ACC112 (cell line): ENCODE measurements around the gene MINK1.
"Not testable (repeated sequence)": the region's sequence is repeated elsewhere in the genome, so short reads cannot be mapped to it uniquely, and the experiment has no call there.

Experiments
- H2AFZ ChIP-seq: fragments of 200-600 bp; sonication (generic); one replicate; pipeline ENCODE4 v1.6.0; 2017; ENCODE audit warnings: antibody characterized with exemption, low read length; ENCODE audit not compliant: unreplicated experiment
- H3K27ac ChIP-seq: fragments of 200-600 bp; sonication (generic); 2 replicates; pipeline ENCODE4 v1.5.1; 2014; ENCODE audit warnings: low read depth, mild to moderate bottlenecking, antibody characterized with exemption, low read length, moderate library complexity
- H3K27me3 ChIP-seq: fragments of 200-600 bp; sonication (generic); 2 replicates; pipeline ENCODE4 v1.6.1; 2014; ENCODE audit warnings: mild to moderate bottlenecking, antibody characterized with exemption, low read length, moderate library complexity, mixed read lengths; ENCODE audit not compliant: insufficient read depth
- H3K36me3 ChIP-seq: fragments of 200-600 bp; sonication (generic); 2 replicates; pipeline ENCODE4 v1.6.1; 2016; ENCODE audit warnings: mild to moderate bottlenecking, antibody characterized with exemption, low read length, moderate library complexity, mixed read lengths; ENCODE audit not compliant: insufficient read depth
- H3K4me1 ChIP-seq: fragments of 200-600 bp; sonication (generic); one replicate; pipeline ENCODE4 v1.6.1; 2016; ENCODE audit warnings: low read length, mixed read lengths; ENCODE audit not compliant: insufficient read depth, unreplicated experiment, control insufficient read depth
- H3K4me3 ChIP-seq: fragments of 200-600 bp; sonication (generic); 2 replicates; pipeline ENCODE4 v1.5.1; 2014; ENCODE audit warnings: mild to moderate bottlenecking, low read depth, low read length
- H3K79me2 ChIP-seq: fragments of 200-600 bp; sonication (generic); one replicate; pipeline ENCODE4 v1.6.0; 2016; ENCODE audit warnings: low read length; ENCODE audit not compliant: control insufficient read depth, unreplicated experiment, insufficient read depth

MINK1 gene

GRCh38 chr17:4899341-4900230 lies 66.4 kb downstream of the MINK1 start, which contains the start of gene C17orf107:
TSS of gene C17orf107 (plus strand) at chr17:4899536. CDS start at chr17:4899763, 227 bp downstream.
- Histone ChIP-seq H2AFZ (no peak within 1 kb of the TSS), H3K27me3 (no peaks in the 10 kb centered on the region), H3K36me3 (peaks cover 5% of the 10 kb centered on the region; the same call in 1 of the 2 replicates), H3K4me1 (no peaks in the 10 kb centered on the region), H3K4me3 (peak within 1 kb of the TSS; percentile 70), H3K27ac (no peak within 1 kb of the TSS), H3K79me2 (no peaks in the 10 kb centered on the region)

GRCh38 chr17:4900231-4901107 lies 67.3 kb downstream of the MINK1 start:
- Histone ChIP-seq H3K4me3 (no peak overlapping the region; the same call in 1 of the 2 replicates), H3K27me3 (no peaks in the 10 kb centered on the region), H3K4me1 (no peaks in the 10 kb centered on the region), H2AFZ (no peak overlapping the region), H3K36me3 (peaks cover 5% of the 10 kb centered on the region; the same call in 1 of the 2 replicates), H3K27ac (no peak overlapping the region), H3K79me2 (no peaks in the 10 kb centered on the region)

GRCh38 chr17:4901108-4901647 lies 68.0 kb downstream of the MINK1 start:
- Histone ChIP-seq H2AFZ (no peak overlapping the region), H3K4me3 (no peak overlapping the region), H3K27ac (no peak overlapping the region), H3K36me3 (peaks cover 5% of the 10 kb centered on the region; the same call in 1 of the 2 replicates), H3K27me3 (no peaks in the 10 kb centered on the region), H3K79me2 (no peaks in the 10 kb centered on the region), H3K4me1 (no peaks in the 10 kb centered on the region)

- Histone ChIP-seq H3K4me3 (no peak overlapping the region), H2AFZ (no peak overlapping the region), H3K27ac (no peak overlapping the region)
Measured at GRCh38 chr17:4901648-4902344, 68.7 kb downstream of the MINK1 start.

GRCh38 chr17:4902540-4902939 lies 69.4 kb downstream of the MINK1 start:
- no peaks in the 10 kb centered on the region for H3K4me1 ChIP-seq
- H3K27ac ChIP-seq = no peak overlapping the region
- H3K79me2 ChIP-seq = no peaks in the 10 kb centered on the region
- H2AFZ ChIP-seq = no peak overlapping the region
- peaks cover 5% of the 10 kb centered on the region; the same call in 1 of the 2 replicates for H3K36me3 ChIP-seq
- H3K4me3 ChIP-seq = no peak overlapping the region
- no peaks in the 10 kb centered on the region for H3K27me3 ChIP-seq

More at GRCh38 chr17:4901648-4902344, 68.7 kb downstream of the MINK1 start:
- no peaks in the 10 kb centered on the region for H3K4me1 ChIP-seq
- no peaks in the 10 kb centered on the region for H3K79me2 ChIP-seq
- peaks cover 5% of the 10 kb centered on the region; the same call in 1 of the 2 replicates for H3K36me3 ChIP-seq
- H3K27me3 ChIP-seq = no peaks in the 10 kb centered on the region

- Histone ChIP-seq H3K4me1 (no peaks in the 10 kb centered on the region), H3K4me3 (no peak within 1 kb of the TSS), H3K36me3 (peaks cover 5% of the 10 kb centered on the region; the same call in 1 of the 2 replicates), H3K27me3 (no peaks in the 10 kb centered on the region), H3K79me2 (no peaks in the 10 kb centered on the region), H2AFZ (no peak within 1 kb of the TSS), H3K27ac (no peak within 1 kb of the TSS)
Measured at GRCh38 chr17:4903051-4903818, 70.1 kb downstream of the MINK1 start, which contains the start of gene CHRNE. TSS of gene CHRNE (minus strand) at chr17:4903098. CDS start at chr17:4903063, 35 bp downstream.

- not testable (repeated sequence) for H3K36me3 ChIP-seq, H3K27ac ChIP-seq, H3K27me3 ChIP-seq, H2AFZ ChIP-seq, H3K4me1 ChIP-seq, H3K4me3 ChIP-seq, H3K79me2 ChIP-seq
Measured at GRCh38 chr17:4906642-4907041, 73.5 kb downstream of the MINK1 start.

- Histone ChIP-seq H2AFZ (no peak overlapping the region), H3K36me3 (no peaks in the 10 kb centered on the region), H3K79me2 (no peaks in the 10 kb centered on the region), H3K4me3 (no peak overlapping the region), H3K4me1 (no peaks in the 10 kb centered on the region), H3K27ac (no peak overlapping the region), H3K27me3 (no peaks in the 10 kb centered on the region)
Measured at GRCh38 chr17:4908301-4908700, 75.2 kb downstream of the MINK1 start.

- no peaks in the 10 kb centered on the region for H3K36me3 ChIP-seq
- H3K4me3 ChIP-seq = no peak overlapping the region
- no peaks in the 10 kb centered on the region for H3K4me1 ChIP-seq
- no peak overlapping the region for H3K27ac ChIP-seq
- H3K79me2 ChIP-seq = no peaks in the 10 kb centered on the region
- no peaks in the 10 kb centered on the region for H3K27me3 ChIP-seq
- H2AFZ ChIP-seq = peak overlapping the region; percentile 9
Measured at GRCh38 chr17:4908711-4909496, 75.8 kb downstream of the MINK1 start.
